ENCODE measurements around the gene TUBG1.
A peak's percentile ranks its signal among the peaks of the same experiment; 100 is the strongest.

Gene TUBG1

DNA sequence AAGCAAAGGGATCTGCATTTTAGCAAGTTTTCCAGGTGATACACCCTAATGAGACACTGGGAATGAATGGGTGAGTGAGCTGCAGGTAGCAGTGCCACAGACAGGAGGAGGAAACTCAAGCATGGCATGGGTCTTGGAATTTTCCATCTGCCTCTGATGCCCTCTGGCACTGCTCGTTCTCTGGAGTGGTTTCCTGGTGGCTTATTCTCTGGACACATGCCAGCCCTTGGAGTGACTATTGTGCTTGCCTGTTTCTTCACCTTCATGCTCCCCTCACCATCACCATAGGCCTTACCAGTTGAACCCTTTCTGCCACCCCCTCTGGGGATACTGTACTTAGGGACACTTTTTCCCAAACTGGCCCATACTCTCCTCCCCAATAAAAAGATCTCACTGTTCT lies 45.9 kb upstream of the TUBG1 start:
- Histone ChIP-seq H3K27me3 (replicated peaks) (no peaks in the 10 kb centered on the region), H3K4me3 (ENCODE audit: low read depth, low read length) (no peak overlapping the region), H3K27ac (no peak overlapping the region), H3K36me3 (replicated peaks) (peaks cover 24% of the 10 kb centered on the region)
- no peak for TF ChIP-seq CTCF (IDR thresholded peaks at IDR 0.05; ENCODE audit: low read depth, low read length, missing control alignments)
- in situ Hi-C loops (cut with HindIII; ENCODE audit: low pct_ligation_motif_present, low sequenced_read_pairs), result no loop called here
- no peak for DNase-seq

DNA sequence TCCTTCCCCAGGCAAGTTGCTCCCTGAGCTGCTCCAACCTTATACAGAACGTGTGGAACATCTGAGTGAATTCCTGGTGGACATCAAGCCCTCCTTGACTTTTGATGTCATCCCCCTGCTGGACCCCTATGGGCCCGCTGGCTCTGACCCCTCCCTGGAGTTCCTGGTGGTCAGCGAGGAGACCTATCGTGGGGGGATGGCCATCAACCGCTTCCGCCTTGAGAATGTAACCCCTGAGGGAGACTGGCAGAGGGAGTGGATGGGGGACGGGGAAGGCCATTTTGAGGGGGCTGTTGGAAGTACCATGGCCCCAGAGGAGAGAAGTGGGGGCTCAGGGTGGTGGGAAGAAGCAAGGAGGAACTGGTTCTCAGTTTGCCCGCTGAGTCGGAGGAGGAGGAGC lies 45.5 kb upstream of the TUBG1 start:
- peaks cover 26% of the 10 kb centered on the region for H3K36me3 ChIP-seq (replicated peaks)
- H3K27me3 ChIP-seq (replicated peaks), result no peaks in the 10 kb centered on the region
- in situ Hi-C loops (cut with HindIII; ENCODE audit: low pct_ligation_motif_present, low sequenced_read_pairs), result no loop called here
- no peak for TF ChIP-seq CTCF (IDR thresholded peaks at IDR 0.05; ENCODE audit: low read depth, low read length, missing control alignments)
- no peak overlapping the region for H3K27ac ChIP-seq
- no peak for DNase-seq
- H3K4me3 ChIP-seq (ENCODE audit: low read depth, low read length), result no peak overlapping the region

GRCh38 chr17:42564815-42565522 lies 44.5 kb upstream of the TUBG1 start:
- DNase-seq, result no peak
- in situ Hi-C loops (cut with HindIII; ENCODE audit: low pct_ligation_motif_present, low sequenced_read_pairs), result no loop called here
- no peak overlapping the region for H3K27ac ChIP-seq
- no peaks in the 10 kb centered on the region for H3K27me3 ChIP-seq (replicated peaks)
- peaks cover 36% of the 10 kb centered on the region for H3K36me3 ChIP-seq (replicated peaks)
- TF ChIP-seq CTCF (IDR thresholded peaks at IDR 0.05; ENCODE audit: low read depth, low read length, missing control alignments), result no peak
- H3K4me3 ChIP-seq (ENCODE audit: low read depth, low read length), result no peak overlapping the region

DNA sequence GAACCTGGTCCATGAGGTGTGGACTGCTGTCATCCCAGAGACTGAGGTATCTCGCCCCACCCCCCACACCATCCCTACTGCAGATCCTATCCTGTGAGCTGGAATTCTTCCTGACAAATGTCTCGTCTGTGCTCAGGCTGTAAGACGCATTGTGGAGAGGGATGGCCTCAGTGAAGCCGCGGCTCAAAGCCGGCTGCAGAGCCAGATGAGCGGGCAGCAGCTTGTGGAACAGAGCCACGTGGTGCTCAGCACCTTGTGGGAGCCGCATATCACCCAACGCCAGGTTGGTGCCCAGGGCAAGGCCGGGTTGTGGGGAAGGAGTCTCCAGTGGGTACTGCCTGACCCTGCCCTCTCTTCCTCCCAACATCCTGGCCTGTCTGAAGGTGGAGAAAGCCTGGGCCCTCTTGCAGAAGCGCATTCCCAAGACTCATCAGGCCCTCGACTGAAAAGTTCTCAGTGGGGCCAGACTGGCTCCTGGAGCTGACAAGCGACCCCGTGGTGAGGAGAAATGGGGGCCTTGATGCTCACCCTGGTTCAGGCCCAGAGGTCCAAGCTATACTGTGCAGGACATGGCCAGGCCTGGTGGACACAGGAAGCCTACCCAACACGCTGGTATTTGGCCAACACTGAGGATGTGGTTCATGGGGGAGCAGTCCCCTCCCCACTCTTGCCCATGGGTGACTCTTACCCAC lies 43.8 kb upstream of the TUBG1 start:
- H3K4me3 ChIP-seq (ENCODE audit: low read depth, low read length), result no peak overlapping the region
- TF ChIP-seq CTCF (IDR thresholded peaks at IDR 0.05; ENCODE audit: low read depth, low read length, missing control alignments), result no peak
- no peak overlapping the region for H3K27ac ChIP-seq
- in situ Hi-C loops (cut with HindIII; ENCODE audit: low pct_ligation_motif_present, low sequenced_read_pairs), result no loop called here
- peaks cover 41% of the 10 kb centered on the region for H3K36me3 ChIP-seq (replicated peaks)
- no peak for DNase-seq
- H3K27me3 ChIP-seq (replicated peaks), result no peaks in the 10 kb centered on the region

DNA sequence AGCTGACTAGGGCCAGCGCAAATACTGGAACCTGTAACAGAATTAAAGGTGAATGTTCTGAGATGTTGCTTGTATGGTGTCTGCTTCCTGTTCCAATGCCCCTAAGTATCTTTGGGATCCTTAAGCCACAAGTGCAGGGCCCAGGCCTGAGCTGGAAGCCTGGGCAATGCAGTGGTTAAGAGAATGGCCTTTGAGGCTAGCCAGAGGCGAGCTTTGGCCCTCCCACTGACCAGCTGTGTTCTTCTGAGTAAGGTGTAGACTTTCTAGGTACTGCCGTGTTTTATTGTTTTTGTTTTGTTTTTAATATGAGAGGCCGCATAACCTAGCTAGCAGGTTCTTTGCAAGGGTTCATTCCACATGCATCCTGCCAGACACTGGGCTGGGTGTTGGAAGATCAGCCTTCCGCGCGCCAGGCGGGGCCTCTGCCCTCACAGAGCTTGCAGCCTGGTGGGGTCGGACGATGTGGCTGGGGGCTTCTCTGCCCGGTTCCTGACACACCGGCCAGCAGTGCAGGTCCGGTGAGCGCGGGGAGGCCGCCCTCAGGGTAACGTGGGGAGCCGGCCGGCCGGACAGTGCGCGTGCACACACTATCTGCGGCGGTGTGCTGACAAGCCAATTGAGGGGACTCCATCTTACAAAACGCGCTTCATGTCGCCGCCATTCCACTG lies 43.1 kb upstream of the TUBG1 start:
- Histone ChIP-seq H3K27ac (peak overlapping the region; percentile 60), H3K27me3 (replicated peaks) (no peaks in the 10 kb centered on the region), H3K4me3 (ENCODE audit: low read depth, low read length) (peak overlapping the region; percentile 94), H3K36me3 (replicated peaks) (peaks cover 44% of the 10 kb centered on the region)
- in situ Hi-C loops (cut with HindIII; ENCODE audit: low pct_ligation_motif_present, low sequenced_read_pairs), result no loop called here
- no peak for DNase-seq
- TF ChIP-seq CTCF (IDR thresholded peaks at IDR 0.05; ENCODE audit: low read depth, low read length, missing control alignments), result no peak
